ENCODE results near the gene RNF40. TPM values are rescaled to one million over a fixed set of nuclear protein-coding genes. Genes with fewer than 3 reads are reported as not detected.

The RNF40 gene
- total and polyA plus RNA-seq, 4 donors, result 25.9 to 55.4 (median 34.1) TPM

- TF ChIP-seq, protein P1, sequence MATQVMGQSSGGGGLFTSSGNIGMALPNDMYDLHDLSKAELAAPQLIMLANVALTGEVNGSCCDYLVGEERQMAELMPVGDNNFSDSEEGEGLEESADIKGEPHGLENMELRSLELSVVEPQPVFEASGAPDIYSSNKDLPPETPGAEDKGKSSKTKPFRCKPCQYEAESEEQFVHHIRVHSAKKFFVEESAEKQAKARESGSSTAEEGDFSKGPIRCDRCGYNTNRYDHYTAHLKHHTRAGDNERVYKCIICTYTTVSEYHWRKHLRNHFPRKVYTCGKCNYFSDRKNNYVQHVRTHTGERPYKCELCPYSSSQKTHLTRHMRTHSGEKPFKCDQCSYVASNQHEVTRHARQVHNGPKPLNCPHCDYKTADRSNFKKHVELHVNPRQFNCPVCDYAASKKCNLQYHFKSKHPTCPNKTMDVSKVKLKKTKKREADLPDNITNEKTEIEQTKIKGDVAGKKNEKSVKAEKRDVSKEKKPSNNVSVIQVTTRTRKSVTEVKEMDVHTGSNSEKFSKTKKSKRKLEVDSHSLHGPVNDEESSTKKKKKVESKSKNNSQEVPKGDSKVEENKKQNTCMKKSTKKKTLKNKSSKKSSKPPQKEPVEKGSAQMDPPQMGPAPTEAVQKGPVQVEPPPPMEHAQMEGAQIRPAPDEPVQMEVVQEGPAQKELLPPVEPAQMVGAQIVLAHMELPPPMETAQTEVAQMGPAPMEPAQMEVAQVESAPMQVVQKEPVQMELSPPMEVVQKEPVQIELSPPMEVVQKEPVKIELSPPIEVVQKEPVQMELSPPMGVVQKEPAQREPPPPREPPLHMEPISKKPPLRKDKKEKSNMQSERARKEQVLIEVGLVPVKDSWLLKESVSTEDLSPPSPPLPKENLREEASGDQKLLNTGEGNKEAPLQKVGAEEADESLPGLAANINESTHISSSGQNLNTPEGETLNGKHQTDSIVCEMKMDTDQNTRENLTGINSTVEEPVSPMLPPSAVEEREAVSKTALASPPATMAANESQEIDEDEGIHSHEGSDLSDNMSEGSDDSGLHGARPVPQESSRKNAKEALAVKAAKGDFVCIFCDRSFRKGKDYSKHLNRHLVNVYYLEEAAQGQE (IDR thresholded peaks at IDR 0.05), result no peak
These were observed 21.5 kb upstream of the RNF40 start (continued) for GRCh38 chr16:30740364-30741251.

DNA sequence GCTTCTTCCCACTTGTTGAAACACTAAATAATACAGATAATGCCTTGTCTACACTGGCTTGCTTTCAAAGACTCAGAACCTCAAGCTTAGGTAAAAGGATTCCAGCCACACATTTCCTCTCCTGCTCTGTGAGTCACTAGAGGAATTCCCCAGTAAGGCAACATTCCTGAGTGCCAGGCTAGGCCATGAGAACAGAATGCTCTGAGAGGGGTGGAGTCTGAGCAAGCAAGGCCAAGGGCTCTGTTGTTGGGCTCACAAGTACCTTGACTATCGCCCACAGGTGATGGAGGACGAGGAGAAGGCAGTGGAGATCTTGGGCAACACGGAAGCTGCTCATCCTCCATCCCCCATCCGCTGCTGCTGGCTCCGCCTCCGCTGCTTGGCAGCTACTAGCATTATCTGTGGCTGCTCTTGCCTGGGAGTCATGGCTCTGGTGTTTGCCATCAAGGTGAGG is 20.6 kb upstream of the RNF40 start:
- H3K9ac ChIP-seq (ENCODE audit: low read depth in 1 of 2, low read length in 2 of 2), result no peak overlapping the region
- H3K27me3 ChIP-seq (ENCODE audit: control insufficient read depth in 4 of 4, insufficient read depth in 4 of 4, low read length in 3 of 4), result no peaks in the 10 kb centered on the region
- WGBS, result 46% methylated on average over 6 of the region's 6 CpGs
- peak in 1 of 2 donors; percentile 42 for TF ChIP-seq RXRA (IDR thresholded peaks at IDR 0.05)
- TF ChIP-seq JUND (IDR thresholded peaks at IDR 0.05), result no peak
- TF ChIP-seq, protein P1 (IDR thresholded peaks at IDR 0.05), result peak; percentile 13
- TF ChIP-seq HNF4A (conservative IDR thresholded peaks at IDR 0.05), result peak; percentile 4 to 28
- TF ChIP-seq YY1 (IDR thresholded peaks at IDR 0.05), result peak; percentile 18
- no peak for TF ChIP-seq ZBTB33 (IDR thresholded peaks at IDR 0.05)
- TF ChIP-seq CTCF (IDR thresholded peaks at IDR 0.05; ENCODE audit: low read depth, low read length, missing input control), result no peak
- TF ChIP-seq RAD21 (IDR thresholded peaks at IDR 0.05), result peak in 1 of 2 donors; percentile 14
- peaks cover 11 to 29% (median 22%) of the 10 kb centered on the region in 4 donors for H3K36me3 ChIP-seq (ENCODE audit: control insufficient read depth in 4 of 4, insufficient read depth in 3 of 4, low read depth in 1 of 4, low read length in 3 of 4)
- no peak for DNase-seq (ENCODE audit: low spot score)
- no peaks in the 10 kb centered on the region for H3K9me3 ChIP-seq (ENCODE audit: control insufficient read depth in 4 of 4, low read length in 3 of 4)
- peak overlapping the region in 1 of 2 donors; percentile 38 for H3K27ac ChIP-seq (ENCODE audit: low read depth in 1 of 2, low read length in 2 of 2)
- no peak overlapping the region for H3K4me3 ChIP-seq (ENCODE audit: low read depth in 1 of 3, low read length in 3 of 3)
- H3K4me1 ChIP-seq (ENCODE audit: control insufficient read depth in 4 of 4, insufficient read depth in 4 of 4, low read length in 3 of 4), result peaks cover 4 to 18% (median 9%) of the 10 kb centered on the region in 4 donors
